Duodenal mucosa (tissue), 2 donors: ENCODE results near the gene PPP1R3G.

ENCODE experiments used
- H3K27ac ChIP-seq: one replicate; pipeline ENCODE4 v1.7.0; 2013; ENCODE audit warnings: low read depth, low read length
- H3K27me3 ChIP-seq, 2 donors: one replicate each; pipeline ENCODE4 v1.7.0; 2013; ENCODE audit warnings: low read length in 2 of 2, control low read depth in 1 of 2; ENCODE audit not compliant: insufficient read depth in 2 of 2, control insufficient read depth in 1 of 2
- H3K36me3 ChIP-seq, 2 donors: one replicate each; pipeline ENCODE4 v1.7.0; 2013; ENCODE audit warnings: low read length in 2 of 2, control low read depth in 1 of 2; ENCODE audit not compliant: insufficient read depth in 2 of 2, control insufficient read depth in 1 of 2
- H3K4me1 ChIP-seq, 2 donors: one replicate each; pipeline ENCODE4 v1.7.0; 2013; ENCODE audit warnings: low read length in 2 of 2, control low read depth in 1 of 2; ENCODE audit not compliant: insufficient read depth in 2 of 2, control insufficient read depth in 1 of 2
- H3K4me3 ChIP-seq, 2 donors: one replicate each; pipeline ENCODE4 v1.7.0; 2013; ENCODE audit warnings: low read length in 2 of 2, low read depth in 1 of 2
- H3K9ac ChIP-seq, 2 donors: one replicate each; pipeline ENCODE4 v1.7.0; 2013; ENCODE audit warnings: low read length in 2 of 2, low read depth in 1 of 2
- H3K9me3 ChIP-seq, 2 donors: one replicate each; pipeline ENCODE4 v1.7.0; 2013; ENCODE audit warnings: low read length in 2 of 2, control low read depth in 1 of 2; ENCODE audit not compliant: control insufficient read depth in 1 of 2

PPP1R3G gene

GRCh38 chr6:5068153-5068751 lies 16.9 kb upstream of the PPP1R3G start:
- no peaks in the 10 kb centered on the region for H3K27me3 ChIP-seq
- no peaks in the 10 kb centered on the region for H3K4me1 ChIP-seq
- H3K36me3 ChIP-seq = no peaks in the 10 kb centered on the region
- no peak overlapping the region for H3K27ac ChIP-seq
- H3K4me3 ChIP-seq = no peak overlapping the region
- peaks cover 3 to 5% of the 10 kb centered on the region in 2 donors for H3K9me3 ChIP-seq
- no peak overlapping the region for H3K9ac ChIP-seq

GRCh38 chr6:5071216-5071615 lies 13.9 kb upstream of the PPP1R3G start:
- Histone ChIP-seq H3K36me3 (no peaks in the 10 kb centered on the region), H3K9ac (no peak overlapping the region), H3K4me3 (no peak overlapping the region), H3K9me3 (peaks cover 3 to 5% of the 10 kb centered on the region in 2 donors), H3K27ac (no peak overlapping the region), H3K27me3 (no peaks in the 10 kb centered on the region), H3K4me1 (no peaks in the 10 kb centered on the region)

GRCh38 chr6:5072440-5072839 lies 12.7 kb upstream of the PPP1R3G start:
- Histone ChIP-seq H3K27me3 (no peaks in the 10 kb centered on the region), H3K27ac (no peak overlapping the region), H3K9me3 (peaks cover 0 to under 1% of the 10 kb centered on the region in 2 donors), H3K4me1 (no peaks in the 10 kb centered on the region), H3K4me3 (no peak overlapping the region), H3K9ac (no peak overlapping the region), H3K36me3 (no peaks in the 10 kb centered on the region)

DNA sequence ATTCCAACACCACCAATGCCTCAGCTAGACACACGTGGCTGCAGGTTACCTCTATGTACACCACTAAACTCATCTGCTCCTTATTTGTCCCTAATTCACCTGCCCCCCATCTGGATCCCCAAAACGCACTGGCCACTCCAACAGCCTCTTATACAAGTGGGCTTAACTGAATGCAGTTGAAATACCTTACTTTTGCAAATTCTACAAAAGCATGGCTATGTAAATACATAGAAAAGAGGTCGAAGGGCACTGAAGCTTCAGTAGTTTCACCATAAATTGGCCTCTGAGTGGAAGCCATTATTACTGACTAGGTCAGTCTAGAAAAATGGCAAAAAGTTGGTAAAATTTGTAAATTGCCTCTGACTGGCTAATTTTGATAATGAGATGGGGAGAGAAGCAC lies 11.1 kb upstream of the PPP1R3G start:
- H3K4me3 ChIP-seq = no peak overlapping the region
- H3K4me1 ChIP-seq = no peaks in the 10 kb centered on the region
- no peak overlapping the region for H3K27ac ChIP-seq
- no peaks in the 10 kb centered on the region for H3K36me3 ChIP-seq
- no peaks in the 10 kb centered on the region for H3K9me3 ChIP-seq
- H3K27me3 ChIP-seq = no peaks in the 10 kb centered on the region
- H3K9ac ChIP-seq = no peak overlapping the region

DNA sequence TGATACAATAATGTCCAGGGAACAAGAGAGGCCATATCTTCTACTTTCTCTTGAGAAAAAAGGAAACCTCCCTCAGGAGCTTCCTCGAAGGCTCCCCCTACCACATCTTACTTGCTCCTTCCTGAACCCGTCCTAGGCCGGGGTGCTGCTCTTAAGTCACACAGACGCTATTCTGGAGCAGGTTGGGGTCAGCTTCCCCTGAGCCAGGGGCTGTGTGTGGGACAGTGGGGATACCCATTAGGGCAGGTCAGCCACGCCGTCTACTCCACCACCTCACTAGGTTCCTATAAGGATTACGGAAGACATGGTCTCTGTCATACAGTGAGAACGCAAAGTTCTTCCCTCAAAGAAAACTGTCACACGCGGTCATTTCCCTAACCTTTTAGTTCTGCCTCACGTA lies 8.2 kb upstream of the PPP1R3G start:
- Histone ChIP-seq H3K27me3 (peaks cover 0 to 2% of the 10 kb centered on the region in 2 donors), H3K4me1 (no peaks in the 10 kb centered on the region), H3K9me3 (no peaks in the 10 kb centered on the region), H3K36me3 (no peaks in the 10 kb centered on the region), H3K27ac (no peak overlapping the region), H3K4me3 (no peak overlapping the region), H3K9ac (no peak overlapping the region)

GRCh38 chr6:5078121-5078669 lies 6.9 kb upstream of the PPP1R3G start:
- Histone ChIP-seq H3K9me3 (no peaks in the 10 kb centered on the region), H3K4me3 (no peak overlapping the region), H3K9ac (no peak overlapping the region), H3K4me1 (no peaks in the 10 kb centered on the region), H3K36me3 (no peaks in the 10 kb centered on the region), H3K27me3 (peaks cover 0 to 2% of the 10 kb centered on the region in 2 donors), H3K27ac (no peak overlapping the region)

DNA sequence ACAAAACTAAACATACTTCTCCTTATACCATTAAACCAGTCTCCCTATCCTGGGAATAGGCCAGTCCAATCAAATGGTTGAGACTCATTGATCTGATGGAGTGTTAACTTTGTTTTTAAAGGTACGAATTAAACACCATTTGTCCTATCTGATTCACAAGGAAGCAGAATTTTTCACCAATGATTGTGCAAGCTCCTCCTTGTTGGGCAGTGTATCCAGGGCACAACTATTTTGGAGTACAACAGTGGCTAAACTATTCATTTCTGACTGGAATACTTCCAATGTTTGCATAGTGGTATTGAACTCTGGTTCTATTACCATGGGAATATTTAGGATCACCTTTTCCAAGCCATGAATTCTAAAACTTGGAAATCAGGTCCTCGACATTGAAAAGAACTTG lies 5.4 kb upstream of the PPP1R3G start:
- Histone ChIP-seq H3K4me1 (no peaks in the 10 kb centered on the region), H3K4me3 (no peak overlapping the region), H3K36me3 (no peaks in the 10 kb centered on the region), H3K9me3 (no peaks in the 10 kb centered on the region), H3K27me3 (peaks cover 2 to 10% of the 10 kb centered on the region in 2 donors), H3K9ac (no peak overlapping the region), H3K27ac (no peak overlapping the region)

DNA sequence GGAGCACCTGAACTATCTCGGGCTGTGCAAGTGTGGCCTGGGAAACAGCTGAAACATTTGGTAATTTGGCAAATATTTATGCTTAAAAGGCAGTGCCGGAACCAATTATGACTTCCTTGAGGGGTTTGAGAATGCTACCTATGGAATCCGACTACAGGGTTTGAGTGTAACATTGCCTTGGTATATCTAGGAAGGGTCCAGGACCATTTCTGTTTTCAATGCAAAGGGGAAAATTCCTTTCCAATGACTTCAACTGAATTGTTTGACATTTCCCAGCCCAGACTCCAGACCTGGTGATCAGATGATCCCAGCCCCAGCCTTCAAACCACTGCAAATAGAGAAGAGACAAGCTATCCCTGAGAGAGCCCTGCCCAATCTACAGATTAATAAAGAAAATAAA lies 4.6 kb upstream of the PPP1R3G start:
- no peak overlapping the region for H3K27ac ChIP-seq
- H3K9ac ChIP-seq = no peak overlapping the region
- H3K27me3 ChIP-seq = peaks cover 2 to 10% of the 10 kb centered on the region in 2 donors
- H3K4me1 ChIP-seq = no peaks in the 10 kb centered on the region
- no peak overlapping the region for H3K4me3 ChIP-seq
- H3K36me3 ChIP-seq = no peaks in the 10 kb centered on the region
- no peaks in the 10 kb centered on the region for H3K9me3 ChIP-seq

GRCh38 chr6:5081182-5081581 lies 4.0 kb upstream of the PPP1R3G start:
- no peak overlapping the region for H3K9ac ChIP-seq
- no peaks in the 10 kb centered on the region for H3K36me3 ChIP-seq
- H3K4me1 ChIP-seq = peaks cover 0 to 5% of the 10 kb centered on the region in 2 donors
- no peak overlapping the region for H3K27ac ChIP-seq
- no peaks in the 10 kb centered on the region for H3K9me3 ChIP-seq
- H3K27me3 ChIP-seq = peaks cover 2 to 14% of the 10 kb centered on the region in 2 donors
- H3K4me3 ChIP-seq = no peak overlapping the region

DNA sequence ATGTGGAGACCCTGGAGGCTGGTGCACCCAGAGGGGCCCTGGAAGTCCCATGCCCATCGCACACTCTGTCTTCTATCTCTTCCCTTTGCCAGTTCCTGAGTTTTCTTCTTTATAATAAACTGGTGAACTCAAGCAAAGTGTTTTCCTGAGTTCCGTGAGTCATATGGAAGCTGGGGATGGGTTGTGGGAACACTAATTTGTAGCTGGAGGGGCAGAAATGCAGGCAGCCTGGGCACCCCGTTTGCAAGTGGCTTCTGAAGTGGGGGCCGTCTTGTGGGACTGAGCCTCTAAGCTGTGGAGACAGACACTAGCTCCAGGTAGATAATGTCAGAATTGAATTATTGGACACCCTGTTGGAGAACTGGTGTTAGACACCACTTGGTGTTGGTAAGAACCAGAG lies 3.2 kb upstream of the PPP1R3G start:
- H3K4me3 ChIP-seq = no peak overlapping the region
- H3K9ac ChIP-seq = no peak overlapping the region
- H3K36me3 ChIP-seq = no peaks in the 10 kb centered on the region
- no peaks in the 10 kb centered on the region for H3K9me3 ChIP-seq
- H3K27me3 ChIP-seq = peaks cover 5 to 19% of the 10 kb centered on the region in 2 donors
- peaks cover 0 to 13% of the 10 kb centered on the region in 2 donors for H3K4me1 ChIP-seq
- H3K27ac ChIP-seq = no peak overlapping the region
